DMS114 treated with DMSO at 0.1 percent for 48 hours (cell line): Measurements from ENCODE around the gene CHMP2A.
A peak's percentile ranks its signal among the peaks of the same experiment; 100 is the strongest.
"Not testable (repeated sequence)": the region's sequence is repeated elsewhere in the genome, so short reads cannot be mapped to it uniquely, and the experiment has no call there.

Experiments
- DNase-seq: peaks from one replicate; lab custom pipeline; 2025; ENCODE audit not compliant: unreplicated experiment; lab: John Stamatoyannopoulos, UW

CHMP2A gene

GRCh38 chr19:58542641-58543372 lies 12.1 kb downstream of the CHMP2A start:
- not testable (repeated sequence) for DNase-seq

GRCh38 chr19:58539169-58539559 lies 15.7 kb downstream of the CHMP2A start:
- DNase-seq: not testable (repeated sequence)

GRCh38 chr19:58538257-58539168 lies 16.4 kb downstream of the CHMP2A start:
- DNase-seq: no peak

GRCh38 chr19:58536852-58537798 lies 17.8 kb downstream of the CHMP2A start:
- DNase-seq: no peak

GRCh38 chr19:58535857-58536256 lies 19.0 kb downstream of the CHMP2A start:
- DNase-seq: no peak

- no peak for DNase-seq
Observed at GRCh38 chr19:58531034-58531840, 23.7 kb downstream of the CHMP2A start.

- no peak for DNase-seq
Observed at GRCh38 chr19:58529405-58529804, 25.5 kb downstream of the CHMP2A start.

GRCh38 chr19:58522709-58523108 lies 32.2 kb downstream of the CHMP2A start:
- DNase-seq: no peak

- no peak for DNase-seq
Observed at GRCh38 chr19:58521651-58522050, 33.3 kb downstream of the CHMP2A start.

GRCh38 chr19:58520257-58520599 lies 34.7 kb downstream of the CHMP2A start:
- DNase-seq: no peak

- peak; percentile 98 for DNase-seq
Observed at GRCh38 chr19:58519355-58520256, 35.3 kb downstream of the CHMP2A start, which contains the start of gene ZBTB45. ZBTB45 (minus strand) TSS chr19:58519810; CDS start chr19:58517673, 2,137 bp downstream.

- peak; percentile 53 for DNase-seq
Observed at GRCh38 chr19:58519087-58519354, 35.9 kb downstream of the CHMP2A start.

- DNase-seq: no peak
Observed at GRCh38 chr19:58518256-58519086, 36.4 kb downstream of the CHMP2A start.

GRCh38 chr19:58516964-58517833 lies 37.7 kb downstream of the CHMP2A start:
- DNase-seq: no peak

- no peak for DNase-seq
Observed at GRCh38 chr19:58516246-58516836, 38.6 kb downstream of the CHMP2A start.

GRCh38 chr19:58515259-58515658 lies 39.6 kb downstream of the CHMP2A start:
- DNase-seq: no peak

GRCh38 chr19:58514564-58515022 lies 40.3 kb downstream of the CHMP2A start:
- DNase-seq: no peak
